GM10266 (cell line): ENCODE measurements around the gene FAM174B.

ENCODE experiments used
- DNase-seq: peaks from one replicate; pipeline ENCODE4 v3.0.0; 2012; ENCODE audit errors: extremely low spot score
- CTCF ChIP-seq: IDR thresholded peaks from 2 replicates; pipeline ENCODE4 v1.5.1; 2012; ENCODE audit warnings: mild to moderate bottlenecking, low read depth; ENCODE audit not compliant: control insufficient read depth, insufficient read depth; ENCODE audit errors: missing control alignments

The FAM174B gene

GRCh38 chr15:92569778-92570177, 85.8 kb downstream of the FAM174B start:
- TF ChIP-seq CTCF, result no peak
- DNase-seq, result no peak
